ENCODE data around the gene PPIC.

DNA sequence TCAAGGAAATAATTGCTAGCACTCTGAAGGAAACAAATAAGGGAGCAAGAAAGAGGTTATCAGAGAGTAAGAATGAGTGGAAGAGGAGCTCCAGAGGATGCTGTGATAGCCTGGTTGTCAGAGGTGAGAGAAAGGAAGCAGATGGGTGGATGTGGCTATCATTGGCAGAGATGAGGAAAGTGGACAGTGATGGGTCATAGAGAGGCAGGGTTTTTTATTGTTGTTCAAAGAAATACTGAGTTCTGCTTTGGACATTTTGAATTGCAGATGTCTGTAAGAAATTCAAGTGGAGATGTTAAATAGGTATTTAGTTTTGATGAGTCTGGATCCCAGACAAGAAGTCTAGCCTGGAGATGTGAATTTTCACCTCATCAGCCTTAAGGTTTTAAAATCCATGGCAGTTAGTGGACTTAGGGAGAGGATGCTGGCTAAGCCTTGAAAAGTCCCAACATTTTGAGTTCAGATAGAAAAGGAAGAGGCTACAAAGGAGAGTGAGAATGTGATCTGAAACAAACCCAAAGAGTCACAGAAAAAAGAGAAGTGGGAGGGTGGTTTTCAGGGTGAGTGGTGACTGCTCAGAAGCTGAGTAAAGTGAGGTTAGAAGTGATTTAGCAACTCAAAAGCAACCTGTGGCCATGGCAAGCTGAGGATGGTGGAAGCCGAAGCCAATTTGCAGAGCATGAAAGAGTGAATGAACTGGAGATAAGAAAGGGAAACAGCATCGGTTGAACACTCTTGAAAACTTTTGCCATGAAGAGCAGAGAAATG, 50.4 kb downstream of the PPIC start:
- TF ChIP-seq, protein P1, sequence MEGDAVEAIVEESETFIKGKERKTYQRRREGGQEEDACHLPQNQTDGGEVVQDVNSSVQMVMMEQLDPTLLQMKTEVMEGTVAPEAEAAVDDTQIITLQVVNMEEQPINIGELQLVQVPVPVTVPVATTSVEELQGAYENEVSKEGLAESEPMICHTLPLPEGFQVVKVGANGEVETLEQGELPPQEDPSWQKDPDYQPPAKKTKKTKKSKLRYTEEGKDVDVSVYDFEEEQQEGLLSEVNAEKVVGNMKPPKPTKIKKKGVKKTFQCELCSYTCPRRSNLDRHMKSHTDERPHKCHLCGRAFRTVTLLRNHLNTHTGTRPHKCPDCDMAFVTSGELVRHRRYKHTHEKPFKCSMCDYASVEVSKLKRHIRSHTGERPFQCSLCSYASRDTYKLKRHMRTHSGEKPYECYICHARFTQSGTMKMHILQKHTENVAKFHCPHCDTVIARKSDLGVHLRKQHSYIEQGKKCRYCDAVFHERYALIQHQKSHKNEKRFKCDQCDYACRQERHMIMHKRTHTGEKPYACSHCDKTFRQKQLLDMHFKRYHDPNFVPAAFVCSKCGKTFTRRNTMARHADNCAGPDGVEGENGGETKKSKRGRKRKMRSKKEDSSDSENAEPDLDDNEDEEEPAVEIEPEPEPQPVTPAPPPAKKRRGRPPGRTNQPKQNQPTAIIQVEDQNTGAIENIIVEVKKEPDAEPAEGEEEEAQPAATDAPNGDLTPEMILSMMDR (IDR thresholded peaks at IDR 0.05; ENCODE audit: low read length): no peak
- TF ChIP-seq EZH2 (IDR thresholded peaks at IDR 0.05; ENCODE audit: borderline replicate concordance, low read length): no peak

Measured in OCI-LY1 (cell line).